Naive thymus-derived CD8-positive, alpha-beta T cell (primary cell): ENCODE data around the gene AGR2. TPM values are rescaled to one million over a fixed set of nuclear protein-coding genes. Genes with fewer than 3 reads are reported as not detected.

ENCODE experiments used
- ATAC-seq, 2 donors: fragments of 150-1000 bp; cut with Tn5 transposase in 1 of 2; sonication (Bioruptor Pico), chemical (Tn5 transposase) in 1 of 2; 1 replicate in 1 of 2; 2 replicates in 1 of 2; pipeline ENCODE4 v1.10.0; 2021; ENCODE audit warnings: mild to moderate bottlenecking in 2 of 2, moderate library complexity in 2 of 2
- POLR2A ChIA-PET: fragments of 350-600 bp; sonication (Branson Sonifier 250); formaldehyde crosslinking; loops from one replicate; lab custom pipeline; 2021; ENCODE audit warnings: antibody characterized with exemption; lab: Charles Lee
- DNase-seq, 10 donors: peaks; one replicate each; pipeline versions ENCODE4 v3.0.0 to v3.0.0-alpha.2; 2020 to 2022
- H3K27ac Mint-ChIP-seq, 10 donors: one replicate each; pipeline ENCODE4 v1.8.0; 2020 to 2022; ENCODE audit warnings: mild to moderate bottlenecking in 10 of 10, mixed read lengths in 10 of 10, moderate library complexity in 4 of 10, inconsistent platforms in 1 of 10
- H3K27me3 Mint-ChIP-seq, 5 donors: one replicate each; pipeline ENCODE4 v1.8.0; 2021 to 2022; ENCODE audit warnings: mixed read lengths in 5 of 5
- H3K36me3 Mint-ChIP-seq, 3 donors: one replicate each; pipeline ENCODE4 v1.8.0; 2020 to 2022; ENCODE audit warnings: mixed read lengths in 3 of 3, mild to moderate bottlenecking in 2 of 3, inconsistent platforms in 1 of 3
- H3K4me1 Mint-ChIP-seq, 4 donors: one replicate each; pipeline ENCODE4 v1.8.0; 2021 to 2022; ENCODE audit warnings: mixed read lengths in 4 of 4
- H3K4me3 Mint-ChIP-seq, 10 donors: one replicate each; pipeline ENCODE4 v1.8.0; 2020 to 2022; ENCODE audit warnings: mild to moderate bottlenecking in 10 of 10, mixed read lengths in 10 of 10, moderate library complexity in 6 of 10, inconsistent platforms in 1 of 10
- H3K9me3 Mint-ChIP-seq, 9 donors: one replicate each; pipeline ENCODE4 v1.8.0; 2020 to 2022; ENCODE audit warnings: mixed read lengths in 9 of 9, mild to moderate bottlenecking in 3 of 9, inconsistent platforms in 1 of 9, moderate library complexity in 1 of 9
- polyA plus RNA-seq, 3 donors: library from polyadenylated mRNA; unstranded; fragments of 300-500 nt; fragmentation: Illumina TruSeq; gene quantifications; one replicate each; pipeline ENCODE4 v1.2.3, GENCODE V29; 2021
- total RNA-seq, 8 experiments: library from RNA in 2 of 8; stranded (reverse) in 2 of 8; gene quantifications; one replicate each; pipeline ENCODE4 v1.2.3 and lab custom pipeline; 2021 to 2026

The AGR2 gene
- total and polyA plus RNA-seq, 5 experiments from 2014 or later = not detected

- ATAC-seq = no peak
- Mint-ChIP-seq H3K4me3 (no peak overlapping the region), H3K9me3 (no peaks in the 10 kb centered on the region), H3K36me3 (no peaks in the 10 kb centered on the region), H3K27me3 (peaks cover 0 to 5% (median 0%) of the 10 kb centered on the region in 5 donors), H3K27ac (no peak overlapping the region), H3K4me1 (no peaks in the 10 kb centered on the region)
- POLR2A ChIA-PET = no interaction called here
- DNase-seq = no peak
Measured at GRCh38 chr7:16742547-16742946, 62.3 kb downstream of the AGR2 start.

Other genes starting within 250 kb of the AGR2 start
- 10 to 100 TPM; 12.3 to 13.6 TPM for gene ANKMY2, start 159.2 kb downstream of the AGR2 start, total RNA-seq
- gene ANKMY2, start 159.2 kb downstream of the AGR2 start, polyA plus RNA-seq = 10 to 100 TPM; 11.9 to 14.7 (median 13.6) TPM
- 10 to 100 TPM; 33.4 to 34.1 TPM for gene BZW2, start 158.8 kb downstream of the AGR2 start, total RNA-seq
- gene BZW2, start 158.8 kb downstream of the AGR2 start, polyA plus RNA-seq = 10 to 100 TPM; 76.9 to 83.4 (median 81.6) TPM
- 1 to 10 TPM; 1.2 to 1.4 TPM for gene TSPAN13, start 51.2 kb downstream of the AGR2 start, total RNA-seq
- gene TSPAN13, start 51.2 kb downstream of the AGR2 start, polyA plus RNA-seq = under 1 TPM in 2 of 3 donors, not detected in 1; 0.12 to 0.19 TPM
- not detected for gene AGR3, start 77.0 kb upstream of the AGR2 start, total RNA-seq
- gene AGR3, start 77.0 kb upstream of the AGR2 start, polyA plus RNA-seq = not detected